Mucosa of rectum (tissue), 2 donors: ENCODE measurements around the gene ATG4B.

ENCODE experiments used
- H3K27ac ChIP-seq, 2 donors: one replicate each; pipeline ENCODE4 v1.7.0; 2013; ENCODE audit warnings: inconsistent platforms in 2 of 2, low read depth in 2 of 2, low read length in 2 of 2
- H3K27me3 ChIP-seq, 2 donors: one replicate each; pipeline ENCODE4 v1.7.0; 2013; ENCODE audit warnings: low read length in 2 of 2; ENCODE audit not compliant: control insufficient read depth in 2 of 2, insufficient read depth in 2 of 2
- H3K36me3 ChIP-seq, 2 donors: one replicate each; pipeline ENCODE4 v1.7.0; 2013; ENCODE audit warnings: low read length in 2 of 2; ENCODE audit not compliant: control insufficient read depth in 2 of 2, insufficient read depth in 2 of 2
- H3K4me1 ChIP-seq, 2 donors: one replicate each; pipeline ENCODE4 v1.7.0; 2013; ENCODE audit warnings: low read length in 2 of 2, mild to moderate bottlenecking in 1 of 2; ENCODE audit not compliant: control insufficient read depth in 2 of 2, insufficient read depth in 2 of 2
- H3K4me3 ChIP-seq, 2 donors: one replicate each; pipeline ENCODE4 v1.7.0; 2013; ENCODE audit warnings: low read length in 2 of 2
- H3K9ac ChIP-seq, 2 donors: one replicate each; pipeline ENCODE4 v1.7.0; 2013; ENCODE audit warnings: low read length in 2 of 2, low read depth in 1 of 2, mild to moderate bottlenecking in 1 of 2
- H3K9me3 ChIP-seq, 2 donors: one replicate each; pipeline ENCODE4 v1.7.0; 2013; ENCODE audit warnings: low read length in 2 of 2; ENCODE audit not compliant: control insufficient read depth in 2 of 2
- donor health status: healthy.
- donor health status: Normal muscosa, but diverticular disease.

Gene ATG4B

GRCh38 chr2:241673797-241674725 lies 36.6 kb downstream of the ATG4B start:
- Histone ChIP-seq H3K27me3 (no peaks in the 10 kb centered on the region), H3K4me3 (no peak overlapping the region), H3K36me3 (peaks cover 28 to 53% of the 10 kb centered on the region in 2 donors), H3K9me3 (no peaks in the 10 kb centered on the region), H3K4me1 (no peaks in the 10 kb centered on the region), H3K27ac (no peak overlapping the region), H3K9ac (no peak overlapping the region)

GRCh38 chr2:241675885-241676284 lies 38.4 kb downstream of the ATG4B start:
- H3K9me3 ChIP-seq = no peaks in the 10 kb centered on the region
- H3K27ac ChIP-seq = no peak overlapping the region
- no peak overlapping the region for H3K4me3 ChIP-seq
- no peaks in the 10 kb centered on the region for H3K4me1 ChIP-seq
- no peak overlapping the region for H3K9ac ChIP-seq
- H3K36me3 ChIP-seq = peaks cover 20 to 51% of the 10 kb centered on the region in 2 donors
- no peaks in the 10 kb centered on the region for H3K27me3 ChIP-seq

GRCh38 chr2:241676665-241677064 lies 39.2 kb downstream of the ATG4B start:
- Histone ChIP-seq H3K4me3 (no peak overlapping the region), H3K27me3 (no peaks in the 10 kb centered on the region), H3K36me3 (peaks cover 16 to 49% of the 10 kb centered on the region in 2 donors)

GRCh38 chr2:241677392-241677791 lies 39.9 kb downstream of the ATG4B start:
- Histone ChIP-seq H3K27me3 (no peaks in the 10 kb centered on the region), H3K9ac (no peak overlapping the region), H3K9me3 (no peaks in the 10 kb centered on the region), H3K4me1 (no peaks in the 10 kb centered on the region), H3K27ac (no peak overlapping the region), H3K4me3 (no peak overlapping the region), H3K36me3 (peaks cover 13 to 45% of the 10 kb centered on the region in 2 donors)

More at GRCh38 chr2:241676665-241677064, 39.2 kb downstream of the ATG4B start:
- Histone ChIP-seq H3K9ac (no peak overlapping the region), H3K4me1 (no peaks in the 10 kb centered on the region), H3K27ac (no peak overlapping the region), H3K9me3 (no peaks in the 10 kb centered on the region)

DNA sequence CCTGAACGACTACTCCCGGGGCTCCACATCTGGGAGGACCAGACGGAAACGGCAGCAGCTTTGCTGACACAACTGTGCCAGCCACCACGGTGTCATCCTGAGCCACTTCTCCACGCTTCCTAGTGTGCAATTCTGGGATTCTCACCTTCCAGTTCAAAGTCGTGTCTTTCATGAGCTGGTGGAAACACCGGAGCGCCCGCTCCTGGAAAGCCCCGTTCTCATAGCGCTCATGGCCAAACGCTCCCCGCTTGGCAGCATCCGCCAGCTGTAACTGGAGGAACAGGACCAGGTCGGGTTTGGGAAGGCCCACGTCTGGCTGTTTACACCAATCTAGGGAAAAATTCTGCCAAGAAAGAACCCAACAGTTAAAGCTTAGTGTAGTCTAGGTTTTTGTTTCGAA lies 40.8 kb downstream of the ATG4B start:
- Histone ChIP-seq H3K27ac (no peak overlapping the region), H3K9ac (no peak overlapping the region), H3K27me3 (no peaks in the 10 kb centered on the region), H3K9me3 (no peaks in the 10 kb centered on the region), H3K4me3 (no peak overlapping the region), H3K4me1 (no peaks in the 10 kb centered on the region), H3K36me3 (peaks cover 13 to 39% of the 10 kb centered on the region in 2 donors)

DNA sequence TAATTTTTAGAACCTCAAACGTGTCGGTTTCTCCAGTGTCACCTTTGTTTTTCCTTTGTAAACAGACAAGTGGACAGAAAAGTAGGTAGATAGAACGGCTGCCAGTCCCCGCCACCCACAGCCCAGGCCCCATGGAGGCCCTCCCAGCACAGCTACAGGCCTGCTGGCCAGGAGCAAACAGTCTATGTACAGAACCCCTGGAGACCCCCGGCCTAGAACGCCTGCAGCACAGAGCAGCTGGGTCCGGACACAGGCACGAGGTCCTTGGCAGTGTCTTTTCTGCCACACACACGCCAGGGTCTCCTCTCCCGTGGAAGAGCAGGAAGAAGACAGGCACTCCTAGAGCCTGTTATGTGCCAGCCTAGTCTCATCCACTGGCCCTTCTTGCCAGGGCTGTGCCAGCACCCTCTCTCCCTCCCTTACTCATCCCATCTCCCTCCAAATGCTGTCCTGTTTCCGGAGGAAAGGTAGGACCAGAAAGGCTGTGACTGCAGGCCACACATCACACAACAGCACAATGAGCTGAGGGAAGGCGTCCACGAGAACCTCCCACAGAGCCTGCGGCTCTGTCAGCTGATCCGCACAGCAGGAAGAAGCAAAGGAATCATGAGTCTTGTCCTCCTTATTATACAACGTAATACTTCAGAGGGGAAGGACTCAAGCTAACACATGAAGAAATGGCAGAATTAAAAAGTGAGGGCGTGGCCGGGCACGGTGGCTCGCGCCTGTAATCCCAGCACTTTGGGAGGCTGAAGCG lies 41.5 kb downstream of the ATG4B start:
- H3K9me3 ChIP-seq = no peaks in the 10 kb centered on the region
- H3K27me3 ChIP-seq = no peaks in the 10 kb centered on the region
- peaks cover 13 to 39% of the 10 kb centered on the region in 2 donors for H3K36me3 ChIP-seq
- no peaks in the 10 kb centered on the region for H3K4me1 ChIP-seq
- H3K4me3 ChIP-seq = no peak overlapping the region
- no peak overlapping the region for H3K27ac ChIP-seq
- H3K9ac ChIP-seq = no peak overlapping the region

GRCh38 chr2:241680044-241680443 lies 42.6 kb downstream of the ATG4B start:
- no peak overlapping the region for H3K27ac ChIP-seq
- peaks cover 13 to 36% of the 10 kb centered on the region in 2 donors for H3K36me3 ChIP-seq
- no peaks in the 10 kb centered on the region for H3K9me3 ChIP-seq
- no peaks in the 10 kb centered on the region for H3K27me3 ChIP-seq
- no peaks in the 10 kb centered on the region for H3K4me1 ChIP-seq
- H3K9ac ChIP-seq = no peak overlapping the region
- no peak overlapping the region for H3K4me3 ChIP-seq

GRCh38 chr2:241680827-241681599 lies 43.5 kb downstream of the ATG4B start:
- Histone ChIP-seq H3K36me3 (peaks cover 13 to 36% of the 10 kb centered on the region in 2 donors), H3K27me3 (no peaks in the 10 kb centered on the region), H3K9ac (no peak overlapping the region), H3K4me1 (peaks cover 3 to 5% of the 10 kb centered on the region in 2 donors), H3K27ac (no peak overlapping the region), H3K4me3 (no peak overlapping the region), H3K9me3 (no peaks in the 10 kb centered on the region)

- Histone ChIP-seq H3K27ac (peak overlapping the region in 1 of 2 donors; percentile 43), H3K36me3 (peaks cover 8 to 13% of the 10 kb centered on the region in 2 donors), H3K9me3 (no peaks in the 10 kb centered on the region), H3K4me3 (peak overlapping the region; percentile 84 to 87), H3K9ac (peak overlapping the region; percentile 70 to 77), H3K4me1 (peaks cover 17 to 19% of the 10 kb centered on the region in 2 donors), H3K27me3 (no peaks in the 10 kb centered on the region)
These were observed 48.8 kb downstream of the ATG4B start for GRCh38 chr2:241686324-241686649.
